Brain microvascular endothelial cell (primary cell): ENCODE measurements around the gene CLMN.
"Not testable (repeated sequence)": the region's sequence is repeated elsewhere in the genome, so short reads cannot be mapped to it uniquely, and the experiment has no call there.

Experiments used
- DNase-seq: peaks from one replicate; pipeline ENCODE4 v3.0.0-alpha.2; 2020
- H3K27ac ChIP-seq: fragments of 250-450 bp; sonication (Bioruptor Pico); 2 replicates; pipeline ENCODE4 v1.5.1; 2020; ENCODE audit warnings: mild to moderate bottlenecking, moderate library complexity
- H3K27me3 ChIP-seq: fragments of 250-450 bp; sonication (Bioruptor Pico); replicated peaks from 2 replicates; pipeline ENCODE4 v1.5.1; 2020; ENCODE audit warnings: mild to moderate bottlenecking
- H3K36me3 ChIP-seq: fragments of 250-450 bp; sonication (Bioruptor Pico); replicated peaks from 2 replicates; pipeline ENCODE4 v1.5.1; 2020; ENCODE audit warnings: mild to moderate bottlenecking
- H3K4me3 ChIP-seq: 2 replicates; pipeline ENCODE4 v1.5.1; 2011; ENCODE audit warnings: low read depth, mild to moderate bottlenecking, control low read depth, low read length, moderate library complexity
- in situ Hi-C: cut with HindIII; loops from 2 replicates; pipeline ENCODE4 v1.10.0; 2017; ENCODE audit warnings: low sequenced_read_pairs, low pct_ligation_motif_present
- TF ChIP-seq, protein P1 (sequence below): IDR thresholded peaks from 2 replicates; pipeline ENCODE4 v1.5.1; 2011; ENCODE audit warnings: low read depth, mild to moderate bottlenecking, moderate library complexity, low read length, control low read depth, inconsistent platforms; ENCODE audit errors: missing control alignments

Gene CLMN

DNA sequence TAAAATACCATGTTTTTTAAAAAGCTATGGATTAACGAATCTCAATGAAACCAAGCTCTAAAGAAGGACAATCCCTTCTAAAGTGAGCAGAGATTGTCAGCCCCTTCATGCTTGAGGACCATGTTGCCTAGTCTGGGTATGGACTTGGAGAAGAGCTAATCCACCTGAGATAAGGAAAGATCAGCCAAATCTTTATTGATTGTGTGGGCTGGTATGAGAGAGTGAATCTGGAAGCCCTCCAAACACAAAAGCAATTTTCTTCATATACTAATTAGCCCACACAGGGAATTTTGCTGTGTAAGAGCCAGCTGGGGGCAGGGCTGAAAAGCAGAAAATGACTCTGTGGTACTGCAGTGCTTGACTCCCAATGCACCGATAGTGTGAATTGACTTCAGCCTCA lies 115.0 kb downstream of the CLMN start:
- TF ChIP-seq, protein P1, sequence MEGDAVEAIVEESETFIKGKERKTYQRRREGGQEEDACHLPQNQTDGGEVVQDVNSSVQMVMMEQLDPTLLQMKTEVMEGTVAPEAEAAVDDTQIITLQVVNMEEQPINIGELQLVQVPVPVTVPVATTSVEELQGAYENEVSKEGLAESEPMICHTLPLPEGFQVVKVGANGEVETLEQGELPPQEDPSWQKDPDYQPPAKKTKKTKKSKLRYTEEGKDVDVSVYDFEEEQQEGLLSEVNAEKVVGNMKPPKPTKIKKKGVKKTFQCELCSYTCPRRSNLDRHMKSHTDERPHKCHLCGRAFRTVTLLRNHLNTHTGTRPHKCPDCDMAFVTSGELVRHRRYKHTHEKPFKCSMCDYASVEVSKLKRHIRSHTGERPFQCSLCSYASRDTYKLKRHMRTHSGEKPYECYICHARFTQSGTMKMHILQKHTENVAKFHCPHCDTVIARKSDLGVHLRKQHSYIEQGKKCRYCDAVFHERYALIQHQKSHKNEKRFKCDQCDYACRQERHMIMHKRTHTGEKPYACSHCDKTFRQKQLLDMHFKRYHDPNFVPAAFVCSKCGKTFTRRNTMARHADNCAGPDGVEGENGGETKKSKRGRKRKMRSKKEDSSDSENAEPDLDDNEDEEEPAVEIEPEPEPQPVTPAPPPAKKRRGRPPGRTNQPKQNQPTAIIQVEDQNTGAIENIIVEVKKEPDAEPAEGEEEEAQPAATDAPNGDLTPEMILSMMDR, result no peak
- no peak for DNase-seq
- Histone ChIP-seq H3K4me3 (no peak overlapping the region), H3K27ac (no peak overlapping the region), H3K27me3 (no peaks in the 10 kb centered on the region), H3K36me3 (no peaks in the 10 kb centered on the region)
- in situ Hi-C loops, result no loop called here

DNA sequence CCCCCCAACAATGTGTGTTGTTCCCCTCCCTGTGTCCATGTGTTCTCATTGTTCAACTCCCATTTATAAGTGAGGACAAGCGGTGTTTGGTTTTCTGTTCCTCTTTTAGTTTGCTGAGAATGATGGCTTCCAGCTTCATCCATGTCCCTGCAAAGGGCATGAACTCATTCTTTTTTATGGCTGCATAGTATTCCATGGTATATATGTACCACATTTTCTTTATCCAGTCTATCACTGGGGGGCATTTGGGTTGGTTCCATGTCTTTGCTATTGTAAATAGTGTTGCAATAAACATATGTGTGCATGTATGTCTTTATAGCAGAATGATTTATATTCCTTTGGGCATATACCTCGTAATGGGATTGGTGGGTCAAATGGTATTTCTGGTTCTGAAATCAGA lies 118.0 kb downstream of the CLMN start:
- in situ Hi-C loops, DNase-seq, H3K27me3 ChIP-seq, H3K4me3 ChIP-seq, H3K27ac ChIP-seq, H3K36me3 ChIP-seq: not testable (repeated sequence)

DNA sequence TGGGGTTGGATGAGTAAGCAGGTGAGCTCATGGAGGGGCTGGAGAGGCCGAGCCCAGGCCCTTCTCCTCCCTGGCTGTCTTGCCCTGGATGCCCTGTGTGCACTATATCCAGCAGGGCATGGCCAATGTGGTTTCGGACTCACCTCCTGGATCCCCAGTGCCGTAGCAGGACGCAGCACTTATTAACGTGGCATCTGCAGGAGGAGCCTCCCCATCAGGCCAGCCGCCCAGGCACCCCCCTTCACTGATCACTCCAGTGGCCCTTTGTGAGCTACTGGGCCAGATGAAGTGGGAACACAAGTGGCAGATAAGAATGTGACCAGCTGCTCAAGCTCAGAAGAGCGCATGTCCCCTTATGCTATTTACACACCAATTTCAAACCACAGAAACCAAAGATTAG lies 119.3 kb downstream of the CLMN start:
- in situ Hi-C loops, result no loop called here
- TF ChIP-seq, protein P1, result no peak
- Histone ChIP-seq H3K27me3 (no peaks in the 10 kb centered on the region), H3K36me3 (no peaks in the 10 kb centered on the region), H3K27ac (no peak overlapping the region), H3K4me3 (no peak overlapping the region)
- no peak for DNase-seq

DNA sequence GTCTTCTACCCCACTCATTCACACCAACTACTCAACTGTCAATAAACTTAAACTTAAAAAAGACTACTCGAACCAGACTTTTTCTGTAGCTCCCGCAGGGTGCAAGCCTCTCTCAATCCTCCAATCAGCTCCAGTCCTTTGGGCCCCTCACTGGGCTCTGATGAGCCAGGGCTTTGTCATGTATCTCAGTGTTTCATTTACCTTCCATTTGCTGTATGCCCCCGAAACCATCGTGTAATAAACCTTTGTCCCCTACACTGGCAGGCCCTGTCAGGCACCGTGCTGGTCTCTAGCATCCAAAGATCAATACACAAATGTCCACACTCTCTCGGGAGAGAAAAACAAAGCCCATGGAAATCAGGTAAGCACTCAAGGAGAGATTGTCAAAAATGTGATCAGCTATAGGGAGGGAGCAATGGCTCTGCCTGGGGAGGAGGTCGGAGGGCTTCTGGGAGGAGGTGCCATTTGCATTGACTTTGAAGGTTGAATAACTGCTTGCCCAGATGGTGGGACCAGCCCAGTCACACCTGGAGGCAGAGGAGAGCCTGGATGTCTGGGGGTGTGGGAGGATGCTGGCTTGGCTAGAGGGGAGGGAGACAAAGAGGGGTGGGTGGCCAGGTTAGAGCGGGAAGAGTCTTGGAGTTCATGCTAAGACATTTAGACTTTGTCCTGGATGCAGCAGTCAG lies 120.3 kb downstream of the CLMN start:
- TF ChIP-seq, protein P1, result no peak
- H3K27me3 ChIP-seq, result no peaks in the 10 kb centered on the region
- no peak overlapping the region for H3K4me3 ChIP-seq
- in situ Hi-C loops, result no loop called here
- DNase-seq, result no peak
- H3K36me3 ChIP-seq, result no peaks in the 10 kb centered on the region
- H3K27ac ChIP-seq, result no peak overlapping the region

DNA sequence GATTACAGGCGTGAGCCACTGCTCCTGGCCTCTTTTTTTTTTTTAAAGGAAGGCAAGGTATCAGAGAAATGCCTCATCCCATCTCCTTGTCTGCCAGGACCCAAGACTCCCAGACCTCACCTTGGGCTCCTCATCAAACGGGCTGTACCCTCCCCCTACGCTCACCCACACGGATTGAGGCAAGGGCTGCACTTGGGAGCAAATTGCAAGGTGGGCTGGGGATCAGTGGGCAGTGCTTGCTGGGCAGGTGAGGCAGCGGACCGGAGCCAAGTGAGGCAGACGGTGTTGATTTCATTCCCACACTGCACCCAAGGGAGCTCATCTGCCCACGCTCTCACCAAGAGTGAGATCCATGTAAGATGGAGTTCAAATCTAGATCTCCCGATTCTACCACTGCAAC lies 121.4 kb downstream of the CLMN start:
- DNase-seq, result no peak
- Histone ChIP-seq H3K4me3 (no peak overlapping the region), H3K27me3 (no peaks in the 10 kb centered on the region), H3K36me3 (no peaks in the 10 kb centered on the region), H3K27ac (no peak overlapping the region)
- TF ChIP-seq, protein P1, result no peak
- in situ Hi-C loops, result no loop called here

DNA sequence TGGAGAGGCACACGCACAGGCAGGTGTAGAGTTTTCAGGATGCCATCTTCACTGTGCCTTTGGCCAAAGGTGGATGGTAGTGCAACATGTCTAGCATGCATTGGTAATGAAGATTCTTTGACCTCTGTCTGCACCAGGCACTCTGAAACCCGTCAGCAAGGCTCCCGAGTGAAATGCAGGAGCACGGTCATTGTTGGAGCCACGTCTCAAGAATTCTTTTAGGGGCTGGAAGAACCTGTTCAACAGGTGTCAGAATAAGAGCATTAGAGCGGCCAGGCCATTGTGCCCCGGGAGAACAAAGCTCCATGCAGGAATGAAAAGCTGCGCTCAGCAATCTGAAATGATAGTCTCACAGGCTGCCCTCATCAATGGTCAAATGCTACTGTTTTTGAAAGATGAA lies 122.2 kb downstream of the CLMN start:
- H3K36me3 ChIP-seq, result no peaks in the 10 kb centered on the region
- in situ Hi-C loops, result no loop called here
- H3K27ac ChIP-seq, result no peak overlapping the region
- TF ChIP-seq, protein P1, result no peak
- H3K27me3 ChIP-seq, result no peaks in the 10 kb centered on the region
- DNase-seq, result no peak
- H3K4me3 ChIP-seq, result no peak overlapping the region
